Mesothelial cell of epicardium (in vitro differentiated cells): ENCODE measurements around the gene RBM26. TPM values are rescaled to one million over a fixed set of nuclear protein-coding genes. Genes with fewer than 3 reads are reported as not detected.

ENCODE experiments used
- DNase-seq, 2 experiments: peaks; one replicate each; pipeline ENCODE4 v3.0.0; 2021; ENCODE audit warnings: low spot score in 2 of 2; ENCODE audit not compliant: unreplicated experiment in 2 of 2
- H3K27ac Mint-ChIP-seq: 2 replicates; pipeline ENCODE4 v1.8.0; 2021; ENCODE audit warnings: mixed read lengths
- H3K27me3 Mint-ChIP-seq: 2 replicates; pipeline ENCODE4 v1.8.0; 2021; ENCODE audit warnings: low read depth, mixed read lengths
- H3K36me3 Mint-ChIP-seq: 2 replicates; pipeline ENCODE4 v1.8.0; 2021; ENCODE audit warnings: mixed read lengths
- H3K4me1 Mint-ChIP-seq: 2 replicates; pipeline ENCODE4 v1.8.0; 2021; ENCODE audit warnings: mixed read lengths
- H3K4me3 Mint-ChIP-seq: 2 replicates; pipeline ENCODE4 v1.8.0; 2021; ENCODE audit warnings: mild to moderate bottlenecking, moderate library complexity, mixed read lengths
- H3K9me3 Mint-ChIP-seq: 2 replicates; pipeline ENCODE4 v1.8.0; 2021; ENCODE audit warnings: mixed read lengths
- total RNA-seq: library from RNA; stranded (reverse); gene quantifications from 3 replicates; pipeline ENCODE4 v1.2.1, GENCODE V29; 2021
- TF ChIP-seq, protein P1 (sequence below): fragments of 200-600 bp; sonication (generic); IDR thresholded peaks from one replicate; pipeline ENCODE4 v1.5.0; 2021; ENCODE audit warnings: antibody characterized with exemption; ENCODE audit not compliant: unreplicated experiment

The RBM26 gene
- total RNA-seq, 1 donor from 2014 or later: 87.3 TPM

DNA sequence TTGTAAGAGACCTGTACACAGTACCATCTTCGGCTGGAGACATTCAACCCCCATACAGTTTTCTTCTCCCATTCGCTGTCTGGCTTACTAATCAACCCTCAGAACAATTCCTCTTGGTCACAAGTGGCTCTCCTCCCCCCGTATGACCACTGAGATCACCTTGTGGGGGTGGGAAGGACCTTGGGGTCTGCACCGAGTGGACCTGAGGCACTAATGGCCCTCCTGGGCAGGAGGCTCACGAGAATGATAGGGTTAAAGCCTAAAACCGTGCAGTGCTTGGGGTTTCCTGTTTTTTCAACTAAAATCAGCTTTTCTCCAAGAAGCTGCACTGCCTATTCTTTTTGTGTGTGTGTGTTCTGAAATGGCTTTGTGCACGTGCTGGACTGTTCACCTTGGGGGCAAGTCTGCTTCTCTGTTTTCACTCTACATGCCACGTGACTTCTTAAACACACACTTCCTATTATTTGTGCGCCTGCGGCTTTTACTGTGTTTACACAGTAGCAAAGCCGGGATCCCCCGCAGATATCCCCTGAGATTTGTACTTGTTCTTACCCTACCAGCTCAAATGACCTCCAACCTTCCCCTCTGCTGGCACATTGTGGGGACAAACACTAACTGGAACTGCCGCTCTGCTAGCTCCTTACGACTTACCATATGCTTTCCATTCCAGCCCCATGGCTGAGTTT lies 12.3 kb downstream of the RBM26 start:
- H3K36me3 Mint-ChIP-seq: peaks cover 52% of the 10 kb centered on the region
- peaks cover 16% of the 10 kb centered on the region for H3K9me3 Mint-ChIP-seq
- peak overlapping the region; percentile 2 for H3K27ac Mint-ChIP-seq
- H3K4me1 Mint-ChIP-seq: peaks cover under 1% of the 10 kb centered on the region
- DNase-seq: no peak
- no peaks in the 10 kb centered on the region for H3K27me3 Mint-ChIP-seq
- no peak overlapping the region for H3K4me3 Mint-ChIP-seq
- TF ChIP-seq, protein P1, sequence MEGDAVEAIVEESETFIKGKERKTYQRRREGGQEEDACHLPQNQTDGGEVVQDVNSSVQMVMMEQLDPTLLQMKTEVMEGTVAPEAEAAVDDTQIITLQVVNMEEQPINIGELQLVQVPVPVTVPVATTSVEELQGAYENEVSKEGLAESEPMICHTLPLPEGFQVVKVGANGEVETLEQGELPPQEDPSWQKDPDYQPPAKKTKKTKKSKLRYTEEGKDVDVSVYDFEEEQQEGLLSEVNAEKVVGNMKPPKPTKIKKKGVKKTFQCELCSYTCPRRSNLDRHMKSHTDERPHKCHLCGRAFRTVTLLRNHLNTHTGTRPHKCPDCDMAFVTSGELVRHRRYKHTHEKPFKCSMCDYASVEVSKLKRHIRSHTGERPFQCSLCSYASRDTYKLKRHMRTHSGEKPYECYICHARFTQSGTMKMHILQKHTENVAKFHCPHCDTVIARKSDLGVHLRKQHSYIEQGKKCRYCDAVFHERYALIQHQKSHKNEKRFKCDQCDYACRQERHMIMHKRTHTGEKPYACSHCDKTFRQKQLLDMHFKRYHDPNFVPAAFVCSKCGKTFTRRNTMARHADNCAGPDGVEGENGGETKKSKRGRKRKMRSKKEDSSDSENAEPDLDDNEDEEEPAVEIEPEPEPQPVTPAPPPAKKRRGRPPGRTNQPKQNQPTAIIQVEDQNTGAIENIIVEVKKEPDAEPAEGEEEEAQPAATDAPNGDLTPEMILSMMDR: no peak

DNA sequence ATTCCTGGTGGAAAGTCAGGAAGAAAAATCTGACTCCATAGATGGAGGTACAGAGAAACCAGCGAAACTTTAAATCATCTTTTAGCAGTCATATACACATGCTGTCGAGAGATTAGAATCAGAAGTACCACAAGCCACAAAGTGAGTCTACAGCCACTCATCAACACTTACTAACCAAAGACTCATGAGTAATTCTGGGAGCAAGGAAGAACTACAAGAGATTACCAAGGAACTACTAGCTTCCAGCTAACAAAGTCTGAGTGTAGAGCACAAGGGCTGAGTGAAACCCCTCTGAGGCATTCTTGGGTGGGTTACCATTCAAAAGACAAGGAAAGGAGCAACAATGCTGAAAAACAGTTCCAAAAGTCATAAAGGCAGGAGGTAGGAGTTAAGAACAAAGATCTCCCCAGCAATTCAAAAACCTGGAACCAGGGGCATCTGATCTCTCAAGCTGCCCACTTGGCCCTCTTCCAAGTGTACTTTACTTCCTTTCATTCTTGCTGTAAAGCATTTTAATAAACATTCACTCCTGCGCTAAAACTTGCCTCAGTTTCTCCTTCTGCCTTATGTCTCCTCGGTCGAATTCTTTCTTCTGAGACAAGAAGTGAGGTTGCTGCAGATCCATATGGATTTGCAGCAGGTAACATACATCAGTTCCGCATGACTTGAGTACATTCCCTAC lies 13.0 kb downstream of the RBM26 start:
- Mint-ChIP-seq H3K36me3 (peaks cover 48% of the 10 kb centered on the region), H3K27ac (no peak overlapping the region), H3K4me3 (no peak overlapping the region), H3K4me1 (no peaks in the 10 kb centered on the region), H3K9me3 (peaks cover 16% of the 10 kb centered on the region), H3K27me3 (no peaks in the 10 kb centered on the region)
- TF ChIP-seq, protein P1: no peak
- DNase-seq: no peak

DNA sequence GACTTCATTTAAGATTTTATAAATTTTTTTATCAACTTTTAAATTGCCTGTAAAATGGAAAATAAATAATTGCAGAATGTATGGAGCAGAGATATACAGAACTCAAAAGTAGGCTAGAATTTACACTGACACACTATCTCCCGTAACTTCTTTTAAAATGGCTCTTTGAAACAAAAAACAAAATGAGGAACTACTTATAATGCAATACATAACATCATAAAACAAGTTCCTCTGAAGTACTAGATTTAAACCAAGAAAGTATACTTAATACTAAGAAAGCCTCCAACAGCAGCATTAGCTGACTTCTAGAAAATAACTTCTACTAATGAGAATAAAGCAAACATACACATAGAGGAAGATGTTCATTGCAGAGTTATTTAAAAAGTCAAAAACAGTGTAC lies 17.0 kb downstream of the RBM26 start:
- no peak for DNase-seq
- Mint-ChIP-seq H3K4me1 (peaks cover 4% of the 10 kb centered on the region), H3K9me3 (peaks cover 4% of the 10 kb centered on the region)

DNA sequence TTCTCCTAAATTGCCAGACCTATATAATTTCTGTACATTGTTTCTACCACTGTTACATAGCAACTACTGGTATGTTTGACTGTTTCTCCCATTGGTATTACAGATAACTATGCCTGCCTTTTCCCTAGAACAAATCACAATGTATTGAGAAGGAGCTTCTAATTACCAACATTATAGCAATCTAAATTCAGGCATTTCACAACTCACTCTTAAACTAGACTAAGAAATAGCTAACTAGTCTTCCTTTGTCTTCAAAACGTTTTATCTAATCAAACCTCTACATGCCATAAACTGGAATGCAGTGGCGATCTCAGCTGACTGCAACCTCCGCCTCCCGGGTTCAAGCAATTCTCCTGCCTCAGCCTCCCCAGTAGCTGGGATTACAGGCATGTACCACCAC lies 18.2 kb downstream of the RBM26 start:
- peaks cover 10% of the 10 kb centered on the region for H3K9me3 Mint-ChIP-seq
- DNase-seq: no peak
- H3K4me1 Mint-ChIP-seq: peaks cover 4% of the 10 kb centered on the region
- H3K4me3 Mint-ChIP-seq: no peak overlapping the region
- peaks cover 16% of the 10 kb centered on the region for H3K36me3 Mint-ChIP-seq
- peak overlapping the region; percentile 61 for H3K27ac Mint-ChIP-seq
- TF ChIP-seq, protein P1: no peak
- no peaks in the 10 kb centered on the region for H3K27me3 Mint-ChIP-seq

More for the DNA sequence above, 17.0 kb downstream of the RBM26 start:
- Mint-ChIP-seq H3K4me3 (no peak overlapping the region), H3K27ac (no peak overlapping the region), H3K36me3 (peaks cover 22% of the 10 kb centered on the region), H3K27me3 (no peaks in the 10 kb centered on the region)
- TF ChIP-seq, protein P1: no peak

DNA sequence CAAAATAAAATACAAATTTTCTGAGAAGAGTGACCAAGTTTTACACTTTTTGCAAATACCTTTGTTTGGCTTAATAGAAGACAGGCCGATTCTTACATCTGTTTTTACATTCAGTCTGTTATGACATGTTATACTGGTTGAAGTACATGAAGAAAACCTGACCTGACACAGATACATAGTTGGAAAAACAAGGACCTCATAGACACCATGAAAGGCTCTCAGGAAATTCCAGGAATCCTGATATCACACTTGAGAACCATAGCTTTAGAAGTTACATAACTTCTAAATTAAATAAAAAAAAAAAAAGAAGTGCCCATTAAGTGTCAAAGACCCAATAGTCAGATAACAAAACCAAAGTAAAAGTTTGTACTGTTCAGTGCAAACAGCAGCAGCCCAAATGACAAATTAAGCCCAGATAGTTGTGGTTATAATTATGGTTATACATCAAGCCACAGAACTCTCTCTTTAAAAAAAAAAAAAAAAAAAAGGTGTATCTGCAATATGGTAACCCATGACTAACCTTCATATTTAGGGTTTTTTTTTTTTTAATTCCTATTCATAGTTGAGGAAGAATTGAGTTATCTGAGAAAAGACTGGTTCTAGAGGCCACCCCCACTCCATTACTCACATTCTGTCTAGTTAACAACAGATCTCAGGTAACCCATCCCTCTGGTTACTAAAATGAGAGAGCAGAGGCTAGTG lies 19.8 kb downstream of the RBM26 start:
- Mint-ChIP-seq H3K4me1 (peaks cover 5% of the 10 kb centered on the region), H3K9me3 (peaks cover 16% of the 10 kb centered on the region), H3K4me3 (no peak overlapping the region), H3K27me3 (no peaks in the 10 kb centered on the region), H3K27ac (peak overlapping the region; percentile 6), H3K36me3 (peaks cover 22% of the 10 kb centered on the region)
- TF ChIP-seq, protein P1: no peak
- no peak for DNase-seq
